Activated naive CD8-positive, alpha-beta T cell (primary cell): ENCODE measurements around the gene CRHR1.

ENCODE experiments used
- H3K27ac Mint-ChIP-seq: one replicate; pipeline ENCODE4 v1.8.0; 2021; ENCODE audit warnings: mixed read lengths
- H3K27me3 Mint-ChIP-seq: one replicate; pipeline ENCODE4 v1.8.0; 2021; ENCODE audit warnings: mixed read lengths
- H3K36me3 Mint-ChIP-seq: one replicate; pipeline ENCODE4 v1.8.0; 2021; ENCODE audit warnings: mixed read lengths
- H3K4me1 Mint-ChIP-seq: one replicate; pipeline ENCODE4 v1.8.0; 2021; ENCODE audit warnings: low read depth, mixed read lengths
- H3K4me3 Mint-ChIP-seq: one replicate; pipeline ENCODE4 v1.8.0; 2021; ENCODE audit warnings: mild to moderate bottlenecking, mixed read lengths
- H3K9me3 Mint-ChIP-seq: one replicate; pipeline ENCODE4 v1.8.0; 2021; ENCODE audit warnings: low read depth, mixed read lengths

Gene CRHR1

DNA sequence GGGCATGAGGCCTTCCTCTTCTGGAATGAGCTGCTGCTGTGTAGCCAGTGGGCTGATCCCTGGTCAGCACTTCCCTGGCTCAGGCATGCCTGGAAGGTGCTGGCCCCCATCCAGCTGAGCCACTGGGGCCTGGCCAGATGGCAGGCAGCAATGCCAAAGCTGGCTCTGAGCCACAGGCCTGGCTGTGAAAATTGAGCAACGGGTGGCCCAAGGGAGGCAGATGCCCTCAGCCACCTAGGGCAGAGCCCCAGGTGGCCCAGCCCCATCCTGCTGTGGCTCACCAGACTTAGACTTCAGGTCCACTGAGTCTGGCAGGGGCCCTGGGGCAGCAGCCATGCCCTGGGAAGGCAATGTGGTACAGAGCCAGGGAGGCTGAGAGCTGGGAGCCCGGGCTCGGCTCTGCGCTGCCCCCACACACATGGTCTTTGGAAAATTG, 8.5 kb upstream of the CRHR1 start:
- Mint-ChIP-seq H3K36me3 (no peaks in the 10 kb centered on the region), H3K27me3 (peaks cover 22% of the 10 kb centered on the region), H3K4me3 (no peak overlapping the region), H3K9me3 (no peaks in the 10 kb centered on the region), H3K4me1 (no peaks in the 10 kb centered on the region), H3K27ac (no peak overlapping the region)

DNA sequence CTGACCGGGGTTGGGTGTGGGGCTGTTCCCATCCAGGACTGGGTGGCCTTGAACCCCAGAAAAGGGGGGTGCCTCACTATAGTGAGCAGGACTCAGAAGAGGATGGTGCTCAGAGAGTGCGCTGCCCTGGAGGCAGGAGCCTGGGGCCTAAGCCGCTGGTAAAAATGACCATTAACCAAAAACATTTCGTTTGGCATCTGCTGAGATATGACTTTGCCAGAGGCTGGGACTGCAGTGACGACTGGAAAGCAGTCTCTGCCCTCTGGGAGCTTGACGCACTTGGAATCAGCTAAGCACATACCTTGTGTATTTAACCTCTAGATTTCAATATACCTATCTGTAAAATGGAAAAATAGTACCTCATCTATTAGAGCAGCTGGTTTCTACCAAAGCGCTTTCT, 7.2 kb upstream of the CRHR1 start:
- peaks cover 27% of the 10 kb centered on the region for H3K27me3 Mint-ChIP-seq
- H3K4me1 Mint-ChIP-seq: no peaks in the 10 kb centered on the region
- H3K4me3 Mint-ChIP-seq: no peak overlapping the region
- no peaks in the 10 kb centered on the region for H3K9me3 Mint-ChIP-seq
- H3K27ac Mint-ChIP-seq: no peak overlapping the region
- no peaks in the 10 kb centered on the region for H3K36me3 Mint-ChIP-seq

DNA sequence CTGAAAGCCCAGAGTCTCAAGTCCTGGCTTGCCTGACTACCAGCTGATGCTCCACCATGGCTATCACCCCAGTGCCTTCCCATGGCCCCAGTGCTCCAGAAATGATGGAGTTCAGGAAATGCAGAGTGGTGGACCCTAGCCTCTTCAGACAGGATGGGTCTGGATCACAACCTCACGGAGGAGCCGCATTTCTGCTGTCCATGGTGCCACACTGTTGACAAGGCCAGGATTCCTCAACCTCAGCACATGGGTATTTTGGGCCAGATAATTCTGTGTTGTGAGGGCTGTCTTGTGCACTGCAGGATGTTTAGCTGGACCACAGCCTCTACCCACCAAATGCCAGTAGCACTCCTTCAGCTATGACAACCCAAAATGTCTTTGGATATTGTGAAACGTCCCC, 6.7 kb upstream of the CRHR1 start:
- H3K36me3 Mint-ChIP-seq: no peaks in the 10 kb centered on the region

DNA sequence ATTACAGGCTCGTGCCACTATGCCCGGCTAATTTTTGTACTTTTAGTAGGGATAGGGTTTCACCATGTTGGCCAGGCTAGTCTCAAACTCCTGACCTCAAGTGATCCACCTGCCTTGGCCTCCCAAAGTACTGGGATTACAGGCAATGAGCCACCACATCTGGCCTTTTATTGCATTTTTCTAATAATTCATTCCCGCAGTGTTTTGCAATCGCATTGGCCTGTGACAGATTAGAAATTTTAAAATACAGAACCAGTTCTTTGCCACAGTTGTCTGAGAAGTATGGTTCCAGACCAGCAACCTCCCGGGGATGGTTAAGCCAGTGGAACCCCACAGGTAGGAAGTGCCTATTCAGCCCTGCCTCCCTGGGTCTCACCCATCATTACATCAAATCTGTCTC, 3.2 kb upstream of the CRHR1 start:
- peaks cover 34% of the 10 kb centered on the region for H3K27me3 Mint-ChIP-seq
- H3K4me3 Mint-ChIP-seq: no peak overlapping the region
- H3K36me3 Mint-ChIP-seq: no peaks in the 10 kb centered on the region
- H3K27ac Mint-ChIP-seq: no peak overlapping the region
- H3K4me1 Mint-ChIP-seq: peaks cover 7% of the 10 kb centered on the region
- H3K9me3 Mint-ChIP-seq: no peaks in the 10 kb centered on the region

More for the DNA sequence above, 6.7 kb upstream of the CRHR1 start:
- H3K27me3 Mint-ChIP-seq: peaks cover 30% of the 10 kb centered on the region
- H3K4me1 Mint-ChIP-seq: no peaks in the 10 kb centered on the region
- no peak overlapping the region for H3K27ac Mint-ChIP-seq
- no peak overlapping the region for H3K4me3 Mint-ChIP-seq
- no peaks in the 10 kb centered on the region for H3K9me3 Mint-ChIP-seq

DNA sequence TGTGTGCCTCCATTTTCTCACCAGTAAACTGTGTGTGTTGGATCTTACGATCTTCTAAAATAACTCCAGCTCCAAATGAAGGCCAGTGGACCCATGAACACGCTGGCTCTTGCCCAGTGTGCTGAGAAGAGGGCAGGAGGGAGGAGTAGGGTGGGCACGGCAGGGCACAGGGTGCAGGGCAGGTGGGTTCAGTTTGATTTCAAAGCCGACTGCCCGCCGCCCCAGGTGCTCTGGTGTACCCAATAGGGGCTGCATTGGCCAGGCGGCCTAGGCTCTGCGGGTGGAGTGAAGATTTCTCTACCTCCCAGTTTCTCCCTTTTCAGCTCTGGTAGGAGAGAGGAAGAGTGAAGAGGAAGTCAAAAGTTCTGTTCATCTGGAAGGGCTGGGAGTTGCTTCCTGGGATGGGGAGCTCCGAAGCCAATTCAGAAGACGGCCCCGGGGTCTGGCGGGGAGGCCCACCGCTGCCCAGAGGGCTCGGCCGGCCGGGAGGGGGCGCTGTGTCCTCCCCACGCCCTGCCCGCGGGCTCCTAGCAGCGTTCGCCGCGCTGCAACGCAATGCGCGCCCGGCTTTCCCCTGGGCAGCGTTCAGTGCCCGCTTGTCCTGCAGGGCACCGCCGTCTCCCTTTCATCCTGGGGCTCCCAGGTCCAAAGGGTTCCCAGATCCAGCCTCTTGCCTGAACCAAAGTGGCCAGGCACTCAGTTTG, 1.1 kb upstream of the CRHR1 start:
- Mint-ChIP-seq H3K4me3 (peak overlapping the region; percentile 85), H3K27ac (no peak overlapping the region), H3K36me3 (no peaks in the 10 kb centered on the region), H3K4me1 (peaks cover 7% of the 10 kb centered on the region), H3K9me3 (no peaks in the 10 kb centered on the region), H3K27me3 (peaks cover 42% of the 10 kb centered on the region)

DNA sequence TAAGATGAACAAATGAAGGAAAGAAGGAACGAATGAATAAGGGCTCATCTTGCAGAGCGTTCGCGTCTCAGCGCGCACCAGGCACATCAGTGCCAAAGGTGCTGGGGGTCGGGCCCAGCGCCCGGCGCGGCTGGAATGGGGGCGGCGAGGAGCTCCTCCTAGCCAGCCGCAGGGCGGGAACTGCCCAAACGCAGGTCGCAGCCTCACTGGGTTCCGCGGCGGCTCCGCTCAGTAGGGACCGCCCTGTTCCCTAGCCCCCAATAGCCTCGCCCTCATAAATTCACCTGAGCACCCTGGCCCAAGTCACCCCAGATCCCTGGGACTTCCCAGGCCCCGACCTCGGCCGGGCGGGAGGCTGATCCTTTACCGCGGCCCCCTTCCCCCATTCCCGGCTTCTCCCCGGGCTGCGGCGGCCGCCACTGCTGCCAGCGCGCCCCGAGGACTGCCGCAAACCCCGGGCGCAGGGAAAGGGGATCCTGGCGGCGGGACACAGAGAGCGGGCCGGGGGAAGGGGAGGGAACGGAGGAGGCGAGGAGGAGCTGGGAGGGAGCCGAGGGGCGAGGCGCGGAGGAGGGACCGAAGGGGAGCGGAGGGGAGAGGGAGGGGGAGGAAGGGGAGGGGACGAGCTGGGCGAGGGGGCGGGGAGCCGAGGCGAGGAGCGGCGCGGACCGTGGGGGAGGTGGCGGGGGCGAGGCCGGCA, 377 bp upstream of the CRHR1 start:
- Mint-ChIP-seq H3K27ac (no peak overlapping the region), H3K4me3 (peak overlapping the region; percentile 85), H3K36me3 (no peaks in the 10 kb centered on the region), H3K4me1 (peaks cover 7% of the 10 kb centered on the region), H3K27me3 (peaks cover 43% of the 10 kb centered on the region), H3K9me3 (no peaks in the 10 kb centered on the region)

DNA sequence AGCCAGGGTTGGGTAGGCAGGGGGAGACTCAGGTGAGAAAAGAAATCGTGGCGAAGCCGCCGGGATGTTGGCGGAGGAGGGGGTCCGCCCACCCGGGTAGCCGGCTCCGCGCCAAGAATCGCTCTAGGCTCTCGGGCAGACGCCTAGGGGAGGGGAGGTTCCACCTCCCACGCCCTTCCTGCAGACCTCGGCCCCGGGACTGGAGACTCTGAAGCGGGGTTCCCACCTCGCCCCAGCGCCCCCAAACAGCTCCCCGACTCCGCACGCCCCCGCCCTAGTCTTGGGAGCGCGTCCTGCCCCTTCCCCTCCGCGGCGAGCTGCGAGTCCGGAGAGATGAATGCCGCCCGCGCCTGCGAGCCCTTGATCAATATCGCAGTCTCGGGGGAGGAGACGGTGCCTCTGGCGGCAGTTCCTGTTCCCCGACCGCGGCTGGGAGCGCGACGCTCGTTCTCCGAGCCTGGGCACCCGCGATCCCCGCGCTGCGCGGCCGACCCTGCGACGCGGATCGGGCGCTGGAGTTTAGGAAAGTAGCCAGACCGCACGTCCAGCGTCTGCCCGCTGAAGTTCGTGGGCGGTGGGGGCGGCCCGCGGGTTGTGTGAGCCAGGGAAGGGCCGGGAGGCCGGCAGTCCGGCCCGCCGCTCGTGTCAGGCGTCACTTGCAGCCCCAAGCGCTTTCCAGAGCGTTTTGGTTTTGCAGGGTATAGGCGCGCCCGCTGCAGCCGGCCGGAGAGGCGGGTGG, 790 bp downstream of the CRHR1 start:
- H3K27ac Mint-ChIP-seq: no peak overlapping the region
- peak overlapping the region; percentile 79 for H3K4me3 Mint-ChIP-seq
- H3K27me3 Mint-ChIP-seq: peaks cover 39% of the 10 kb centered on the region
- no peaks in the 10 kb centered on the region for H3K9me3 Mint-ChIP-seq
- H3K4me1 Mint-ChIP-seq: peaks cover 7% of the 10 kb centered on the region
- no peaks in the 10 kb centered on the region for H3K36me3 Mint-ChIP-seq

DNA sequence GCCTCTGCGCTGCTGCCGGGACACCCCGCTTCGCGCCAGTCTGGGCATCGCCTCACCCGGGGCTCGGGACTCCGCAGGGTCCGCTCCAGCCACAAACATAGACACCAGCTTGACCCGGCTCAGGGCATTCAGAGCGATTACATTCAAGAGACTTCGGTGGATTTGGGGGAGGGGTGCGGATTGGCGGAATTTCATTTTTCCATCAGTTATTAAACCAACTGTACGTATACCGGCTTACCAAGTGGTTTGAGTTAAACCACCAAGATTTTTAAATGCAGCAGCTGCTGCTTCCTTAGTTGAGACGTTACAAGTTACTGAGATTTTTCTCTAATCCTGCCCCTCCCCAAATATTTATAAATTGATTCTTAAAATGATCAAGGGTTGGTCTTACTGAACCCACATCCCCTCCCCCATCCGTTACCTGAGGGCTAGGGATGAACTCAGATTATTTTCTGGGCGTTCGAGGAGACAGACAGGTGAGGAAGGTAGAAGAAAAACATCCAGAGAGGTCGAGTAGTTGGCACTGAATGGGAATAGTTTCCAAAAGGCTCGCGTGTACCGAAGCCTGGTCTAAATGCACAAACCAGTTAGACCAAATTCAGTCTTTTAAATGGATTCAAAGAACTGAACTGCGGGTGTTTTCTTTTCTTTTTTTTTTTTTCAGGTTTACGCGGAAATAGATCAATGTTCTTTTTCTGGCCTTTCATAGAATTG, 1.5 kb downstream of the CRHR1 start:
- no peaks in the 10 kb centered on the region for H3K36me3 Mint-ChIP-seq
- H3K4me3 Mint-ChIP-seq: peak overlapping the region; percentile 60
- no peak overlapping the region for H3K27ac Mint-ChIP-seq
- peaks cover 7% of the 10 kb centered on the region for H3K4me1 Mint-ChIP-seq
- peaks cover 35% of the 10 kb centered on the region for H3K27me3 Mint-ChIP-seq
- no peaks in the 10 kb centered on the region for H3K9me3 Mint-ChIP-seq

DNA sequence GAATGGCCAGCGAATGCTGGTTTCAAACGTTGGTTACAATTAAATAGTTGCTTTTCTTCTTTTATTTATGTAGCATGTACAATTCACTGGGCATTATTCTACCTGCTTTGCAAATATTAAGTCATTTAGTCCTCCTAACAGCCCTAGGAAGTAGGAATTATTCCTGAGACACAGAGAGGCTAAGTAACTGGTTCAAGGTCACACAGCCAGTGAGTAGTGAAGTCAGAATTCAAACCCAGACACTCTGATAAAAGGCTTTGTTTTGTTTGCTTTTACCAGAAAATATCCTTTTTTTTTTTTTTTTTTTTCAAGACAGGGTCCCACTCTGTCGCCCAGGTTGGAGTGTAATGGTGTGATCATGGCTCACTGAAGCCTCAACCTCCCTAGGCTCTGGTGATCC, 2.2 kb downstream of the CRHR1 start:
- Mint-ChIP-seq H3K27me3 (peaks cover 30% of the 10 kb centered on the region), H3K4me1 (peaks cover 7% of the 10 kb centered on the region), H3K36me3 (no peaks in the 10 kb centered on the region)

DNA sequence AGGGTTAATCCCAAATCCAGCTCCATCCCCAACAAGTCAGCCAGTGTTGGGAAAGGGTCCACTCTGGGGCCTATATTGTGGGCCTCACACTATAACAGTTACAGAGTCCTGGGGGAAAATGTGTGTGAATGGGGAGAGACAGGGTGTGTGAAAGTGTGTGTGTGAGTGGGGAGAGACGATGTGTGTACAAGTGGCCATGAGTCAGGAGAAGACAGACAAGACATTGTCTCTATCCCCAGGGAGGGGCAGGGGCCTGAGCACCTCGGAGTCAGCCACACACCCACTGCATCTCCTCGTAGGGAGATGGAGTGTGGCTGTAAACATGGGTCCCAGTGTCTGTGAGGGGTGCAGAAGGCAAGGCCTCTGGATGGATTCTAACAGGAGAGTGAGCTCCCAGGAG, 2.9 kb downstream of the CRHR1 start:
- Mint-ChIP-seq H3K27ac (no peak overlapping the region), H3K4me1 (peaks cover 7% of the 10 kb centered on the region), H3K27me3 (peaks cover 27% of the 10 kb centered on the region), H3K36me3 (no peaks in the 10 kb centered on the region), H3K9me3 (no peaks in the 10 kb centered on the region), H3K4me3 (no peak overlapping the region)

More for the DNA sequence above, 2.2 kb downstream of the CRHR1 start:
- no peak overlapping the region for H3K27ac Mint-ChIP-seq
- peak overlapping the region; percentile 60 for H3K4me3 Mint-ChIP-seq
- no peaks in the 10 kb centered on the region for H3K9me3 Mint-ChIP-seq

DNA sequence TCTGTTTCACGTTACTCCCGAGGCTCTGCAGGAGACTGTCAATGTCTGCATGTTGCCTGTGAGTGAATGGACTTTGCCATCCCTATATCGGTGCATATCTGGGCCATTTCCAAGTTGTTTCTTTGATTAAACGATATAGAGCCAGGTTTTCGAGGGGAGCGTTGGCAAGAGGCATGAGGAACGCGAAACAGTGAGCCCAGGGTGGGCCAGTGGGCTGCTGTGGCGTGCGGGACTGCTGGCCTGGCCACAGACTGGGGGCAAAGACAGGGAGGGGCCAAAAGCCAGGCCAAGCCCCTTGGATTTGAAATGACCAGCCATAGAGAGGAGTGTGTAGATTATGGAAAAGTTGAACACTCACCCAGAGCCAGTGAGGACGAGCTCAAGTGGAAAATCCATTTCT, 3.5 kb downstream of the CRHR1 start:
- Mint-ChIP-seq H3K4me3 (no peak overlapping the region), H3K27me3 (peaks cover 26% of the 10 kb centered on the region), H3K27ac (no peak overlapping the region), H3K4me1 (peaks cover 7% of the 10 kb centered on the region), H3K9me3 (no peaks in the 10 kb centered on the region), H3K36me3 (no peaks in the 10 kb centered on the region)

DNA sequence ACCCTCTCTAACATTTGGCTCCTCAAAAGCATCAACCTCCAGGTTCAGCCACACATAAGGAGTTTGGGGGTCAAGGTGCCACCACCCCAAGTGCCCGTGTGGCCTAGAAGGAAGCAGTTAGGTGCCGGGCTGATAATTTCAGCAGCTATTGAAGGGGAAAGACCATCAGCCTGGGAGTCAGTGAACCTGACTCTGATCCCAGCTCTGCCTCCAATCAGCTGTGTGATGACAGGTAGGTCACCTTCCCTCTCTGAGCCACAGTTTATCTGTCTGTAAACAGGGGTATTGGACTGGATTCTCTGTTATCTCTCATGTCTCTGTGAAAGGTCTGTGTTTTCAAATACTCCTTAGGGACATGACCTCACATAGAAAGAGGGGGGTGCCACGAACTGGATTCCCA, 3.9 kb downstream of the CRHR1 start:
- H3K27ac Mint-ChIP-seq: no peak overlapping the region
- H3K36me3 Mint-ChIP-seq: no peaks in the 10 kb centered on the region
- H3K9me3 Mint-ChIP-seq: no peaks in the 10 kb centered on the region
- no peak overlapping the region for H3K4me3 Mint-ChIP-seq
- peaks cover 25% of the 10 kb centered on the region for H3K27me3 Mint-ChIP-seq
- peaks cover 7% of the 10 kb centered on the region for H3K4me1 Mint-ChIP-seq

DNA sequence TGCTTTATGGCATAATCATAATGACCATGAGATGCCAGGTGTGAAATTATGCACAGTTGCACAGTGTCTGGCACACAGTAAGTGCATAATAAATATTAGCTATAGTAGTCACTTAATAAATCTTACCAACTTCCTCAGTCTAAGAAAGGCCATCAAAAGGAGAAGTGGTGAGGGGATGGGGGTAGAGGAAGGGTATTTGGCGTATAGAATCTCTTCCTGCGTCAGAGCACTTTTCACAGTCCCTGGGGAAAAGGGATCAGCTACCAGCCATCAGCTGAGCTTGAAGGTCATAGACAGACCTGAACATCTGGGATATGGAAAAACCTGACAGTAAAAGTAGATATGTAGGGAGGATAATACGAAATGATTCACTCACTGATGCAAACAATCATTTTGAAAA, 5.8 kb downstream of the CRHR1 start:
- Mint-ChIP-seq H3K4me3 (no peak overlapping the region), H3K9me3 (no peaks in the 10 kb centered on the region), H3K36me3 (no peaks in the 10 kb centered on the region), H3K27ac (no peak overlapping the region), H3K27me3 (peaks cover 23% of the 10 kb centered on the region), H3K4me1 (peaks cover 4% of the 10 kb centered on the region)

DNA sequence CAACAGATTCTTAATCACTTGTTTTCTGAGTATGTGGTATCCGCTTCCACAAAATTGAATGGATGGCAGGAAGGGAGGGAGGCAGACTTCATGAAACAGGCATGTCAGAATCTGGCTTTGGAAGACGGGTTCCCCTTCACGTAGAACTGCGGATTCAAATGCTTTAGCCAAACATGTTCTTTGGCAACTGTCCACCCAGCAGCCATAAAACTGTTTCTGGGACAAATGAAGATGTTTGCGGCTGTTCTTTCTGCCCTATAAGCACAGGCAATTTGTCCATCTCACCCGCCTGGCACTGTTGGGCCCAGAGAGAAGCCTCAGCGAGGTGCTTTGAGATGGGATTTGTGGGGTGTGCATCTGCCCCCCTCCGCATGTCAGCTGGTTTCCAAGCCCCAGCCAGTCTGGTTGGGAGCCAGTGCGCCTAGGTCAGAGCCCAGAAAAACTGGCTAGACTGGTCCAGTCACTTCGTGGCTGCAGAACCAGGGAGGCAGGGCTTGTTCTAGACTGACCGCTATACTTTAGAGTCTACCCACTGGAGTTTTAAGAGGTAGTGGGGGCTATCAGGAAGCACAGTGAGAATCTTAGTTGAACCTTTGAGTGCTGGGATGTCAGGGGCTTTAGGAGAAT, 6.3 kb downstream of the CRHR1 start:
- Mint-ChIP-seq H3K27me3 (peaks cover 23% of the 10 kb centered on the region), H3K4me3 (no peak overlapping the region), H3K36me3 (no peaks in the 10 kb centered on the region)

More for the DNA sequence above, 6.3 kb downstream of the CRHR1 start:
- Mint-ChIP-seq H3K4me1 (peaks cover 4% of the 10 kb centered on the region), H3K27ac (no peak overlapping the region), H3K9me3 (no peaks in the 10 kb centered on the region)
